Measurements from ENCODE around the gene COL23A1. TPM values are rescaled to one million over a fixed set of nuclear protein-coding genes. Genes with fewer than 3 reads are reported as not detected.
"Not testable (repeated sequence)": the region's sequence is repeated elsewhere in the genome, so short reads cannot be mapped to it uniquely, and the experiment has no call there.

COL23A1 gene
- total RNA-seq, 2 experiments from 2014 or later = 0.11 TPM; not detected in 1

GRCh38 chr5:178588769-178589168 is 1.4 kb downstream of the COL23A1 start:
- Mint-ChIP-seq H3K27me3 (peaks cover 41% of the 10 kb centered on the region), H3K9me3 (no peaks in the 10 kb centered on the region), H3K36me3 (ENCODE audit: low read depth) (no peaks in the 10 kb centered on the region), H3K27ac (no peak overlapping the region), H3K4me1 (ENCODE audit: low read depth) (peaks cover 6% of the 10 kb centered on the region), H3K4me3 (peak overlapping the region; percentile 8)
- DNase-seq (no peak), ATAC-seq (no peak)
- POLR2A ChIA-PET = no interaction called here
- TF ChIP-seq CTCF (IDR thresholded peaks at IDR 0.05) = no peak
- CTCF ChIA-PET = interaction anchor here (2.2 to 2.3 kb wide), 2 partner anchors 17 to 309 kb away, joined by 7 to 14 read pairs; no protein-coding TSS in a partner anchor
- intact Hi-C loops (cut with micrococcal nuclease) = no loop called here

GRCh38 chr5:178587763-178588611 is 2.2 kb downstream of the COL23A1 start:
- ATAC-seq (no peak), DNase-seq (no peak)
- H3K9me3 Mint-ChIP-seq = no peaks in the 10 kb centered on the region
- POLR2A ChIA-PET = no interaction called here
- peaks cover 6% of the 10 kb centered on the region for H3K4me1 Mint-ChIP-seq (ENCODE audit: low read depth)
- TF ChIP-seq CTCF (IDR thresholded peaks at IDR 0.05) = no peak
- H3K27ac Mint-ChIP-seq = no peak overlapping the region
- no peak overlapping the region for H3K4me3 Mint-ChIP-seq
- H3K27me3 Mint-ChIP-seq = peaks cover 41% of the 10 kb centered on the region
- H3K36me3 Mint-ChIP-seq (ENCODE audit: low read depth) = no peaks in the 10 kb centered on the region
- intact Hi-C loops (cut with micrococcal nuclease) = no loop called here
- CTCF ChIA-PET = interaction anchor here (1.2 to 2.3 kb wide), 4 partner anchors 18 to 308 kb away, joined by 6 to 14 read pairs (median 6); no protein-coding TSS in a partner anchor

- ChIA-PET POLR2A (interaction anchor here (1.5 kb wide), 1 partner anchor 372 kb away, joined by 4 read pairs; no protein-coding TSS in a partner anchor), CTCF (interaction anchor here (1.4 to 1.8 kb wide), 2 partner anchors 125 to 302 kb away, joined by 5 to 6 read pairs; no protein-coding TSS in a partner anchor)
- Mint-ChIP-seq H3K27ac (no peak overlapping the region), H3K4me1 (ENCODE audit: low read depth) (peaks cover 6% of the 10 kb centered on the region), H3K9me3 (no peaks in the 10 kb centered on the region), H3K4me3 (no peak overlapping the region), H3K27me3 (peaks cover 40% of the 10 kb centered on the region), H3K36me3 (ENCODE audit: low read depth) (no peaks in the 10 kb centered on the region)
- intact Hi-C loops (cut with micrococcal nuclease) = no loop called here
- ATAC-seq = no peak
- DNase-seq = no peak
- no peak for TF ChIP-seq CTCF (IDR thresholded peaks at IDR 0.05)
These were observed 3.8 kb downstream of the COL23A1 start for GRCh38 chr5:178586396-178586795.

- intact Hi-C loops (cut with micrococcal nuclease); DNase-seq; H3K4me1 Mint-ChIP-seq (ENCODE audit: low read depth); H3K9me3 Mint-ChIP-seq; H3K36me3 Mint-ChIP-seq (ENCODE audit: low read depth); CTCF ChIA-PET; H3K27ac Mint-ChIP-seq; H3K4me3 Mint-ChIP-seq; ATAC-seq: not testable (repeated sequence)
- peaks cover 34% of the 10 kb centered on the region for H3K27me3 Mint-ChIP-seq
- POLR2A ChIA-PET = interaction anchor here (1.5 kb wide), 1 partner anchor 371 kb away, joined by 4 read pairs; no protein-coding TSS in a partner anchor
These were observed 4.8 kb downstream of the COL23A1 start for GRCh38 chr5:178585421-178585820.

GRCh38 chr5:178583279-178583678 is 6.9 kb downstream of the COL23A1 start:
- no peak for TF ChIP-seq CTCF (IDR thresholded peaks at IDR 0.05)
- no peaks in the 10 kb centered on the region for H3K4me1 Mint-ChIP-seq (ENCODE audit: low read depth)
- no peaks in the 10 kb centered on the region for H3K9me3 Mint-ChIP-seq
- H3K27me3 Mint-ChIP-seq = peaks cover 29% of the 10 kb centered on the region
- ChIA-PET POLR2A (no interaction called here), CTCF (no interaction called here)
- H3K4me3 Mint-ChIP-seq = no peak overlapping the region
- H3K27ac Mint-ChIP-seq = no peak overlapping the region
- ATAC-seq (no peak), DNase-seq (no peak)
- no peaks in the 10 kb centered on the region for H3K36me3 Mint-ChIP-seq (ENCODE audit: low read depth)
- intact Hi-C loops (cut with micrococcal nuclease) = no loop called here
